ENCODE measurements around the gene SGCE.

Gene SGCE

GRCh38 chr7:94657771-94658693 is 2.1 kb upstream of the SGCE start:
- TF ChIP-seq, protein P1, sequence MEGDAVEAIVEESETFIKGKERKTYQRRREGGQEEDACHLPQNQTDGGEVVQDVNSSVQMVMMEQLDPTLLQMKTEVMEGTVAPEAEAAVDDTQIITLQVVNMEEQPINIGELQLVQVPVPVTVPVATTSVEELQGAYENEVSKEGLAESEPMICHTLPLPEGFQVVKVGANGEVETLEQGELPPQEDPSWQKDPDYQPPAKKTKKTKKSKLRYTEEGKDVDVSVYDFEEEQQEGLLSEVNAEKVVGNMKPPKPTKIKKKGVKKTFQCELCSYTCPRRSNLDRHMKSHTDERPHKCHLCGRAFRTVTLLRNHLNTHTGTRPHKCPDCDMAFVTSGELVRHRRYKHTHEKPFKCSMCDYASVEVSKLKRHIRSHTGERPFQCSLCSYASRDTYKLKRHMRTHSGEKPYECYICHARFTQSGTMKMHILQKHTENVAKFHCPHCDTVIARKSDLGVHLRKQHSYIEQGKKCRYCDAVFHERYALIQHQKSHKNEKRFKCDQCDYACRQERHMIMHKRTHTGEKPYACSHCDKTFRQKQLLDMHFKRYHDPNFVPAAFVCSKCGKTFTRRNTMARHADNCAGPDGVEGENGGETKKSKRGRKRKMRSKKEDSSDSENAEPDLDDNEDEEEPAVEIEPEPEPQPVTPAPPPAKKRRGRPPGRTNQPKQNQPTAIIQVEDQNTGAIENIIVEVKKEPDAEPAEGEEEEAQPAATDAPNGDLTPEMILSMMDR (IDR thresholded peaks at IDR 0.05; ENCODE audit: borderline replicate concordance, insufficient read depth, low read depth, low read length), result no peak
- peak overlapping the region; percentile 79 for H3K4me3 ChIP-seq (ENCODE audit: low read depth, low read length)

GRCh38 chr7:94656925-94657731 is 1.2 kb upstream of the SGCE start:
- TF ChIP-seq, protein P1 (IDR thresholded peaks at IDR 0.05; ENCODE audit: borderline replicate concordance, insufficient read depth, low read depth, low read length), result no peak
- peak overlapping the region; percentile 79 for H3K4me3 ChIP-seq (ENCODE audit: low read depth, low read length)

GRCh38 chr7:94656658-94656924 is 658 bp upstream of the SGCE start:
- peak overlapping the region; percentile 79 for H3K4me3 ChIP-seq (ENCODE audit: low read depth, low read length)
- TF ChIP-seq, protein P1 (IDR thresholded peaks at IDR 0.05; ENCODE audit: borderline replicate concordance, insufficient read depth, low read depth, low read length), result no peak

DNA sequence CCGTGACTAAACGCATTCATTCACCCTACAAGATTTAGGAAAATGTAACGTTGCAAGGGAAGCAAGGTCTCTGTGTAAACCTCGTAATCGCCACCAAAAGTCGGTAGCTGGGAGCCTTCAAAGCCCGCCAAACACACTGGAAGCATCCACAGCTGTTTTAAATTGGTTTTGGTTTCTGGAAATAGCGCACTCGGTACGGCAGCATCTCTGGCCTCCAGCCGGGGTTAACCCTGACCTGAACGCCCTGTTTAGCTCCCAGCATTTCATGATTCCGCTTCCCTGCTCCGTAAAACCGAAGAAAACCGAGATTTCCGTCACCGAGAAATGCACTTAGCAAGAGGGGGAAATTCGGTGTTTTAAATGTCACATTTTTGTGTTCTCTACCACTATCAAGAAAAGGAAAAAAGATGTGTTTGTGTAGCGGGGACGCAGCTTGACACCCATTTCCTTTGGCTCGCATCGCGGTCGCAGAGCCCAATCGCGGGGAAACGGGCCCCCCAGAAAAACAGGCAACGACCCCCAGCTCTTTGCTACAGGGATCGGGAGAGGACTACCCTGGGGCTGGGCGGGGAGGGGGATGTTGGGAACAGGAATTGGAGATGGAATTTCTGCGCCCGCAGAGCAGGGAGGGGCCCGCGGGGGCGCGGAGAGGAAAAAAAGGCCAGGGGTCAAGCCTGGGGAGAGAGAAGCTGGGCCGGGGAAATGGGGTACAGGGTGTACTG is 646 bp downstream of the SGCE start:
- H3K4me3 ChIP-seq (ENCODE audit: low read depth, low read length), result peak overlapping the region; percentile 79

DNA sequence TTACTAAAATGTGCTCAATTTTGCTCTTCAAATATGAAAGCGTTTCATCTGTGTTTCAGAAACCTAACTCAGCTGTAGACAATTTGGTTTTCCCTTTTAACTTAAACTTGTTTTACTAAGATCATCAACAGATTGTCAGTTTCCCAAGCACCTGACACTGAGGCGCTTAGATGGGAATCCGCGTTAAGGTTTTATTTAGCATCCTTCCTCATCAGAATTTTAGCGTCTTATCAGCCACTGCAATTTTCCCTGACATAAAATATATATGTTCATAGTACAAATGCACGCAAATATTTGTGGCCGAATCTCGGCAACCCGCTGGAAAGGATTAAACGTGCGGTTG is 1.2 kb downstream of the SGCE start:
- peak overlapping the region; percentile 79 for H3K4me3 ChIP-seq (ENCODE audit: low read depth, low read length)
- TF ChIP-seq, protein P1 (IDR thresholded peaks at IDR 0.05; ENCODE audit: borderline replicate concordance, insufficient read depth, low read depth, low read length), result no peak

More for the DNA sequence above, 646 bp downstream of the SGCE start:
- TF ChIP-seq, protein P1 (IDR thresholded peaks at IDR 0.05; ENCODE audit: borderline replicate concordance, insufficient read depth, low read depth, low read length), result no peak

DNA sequence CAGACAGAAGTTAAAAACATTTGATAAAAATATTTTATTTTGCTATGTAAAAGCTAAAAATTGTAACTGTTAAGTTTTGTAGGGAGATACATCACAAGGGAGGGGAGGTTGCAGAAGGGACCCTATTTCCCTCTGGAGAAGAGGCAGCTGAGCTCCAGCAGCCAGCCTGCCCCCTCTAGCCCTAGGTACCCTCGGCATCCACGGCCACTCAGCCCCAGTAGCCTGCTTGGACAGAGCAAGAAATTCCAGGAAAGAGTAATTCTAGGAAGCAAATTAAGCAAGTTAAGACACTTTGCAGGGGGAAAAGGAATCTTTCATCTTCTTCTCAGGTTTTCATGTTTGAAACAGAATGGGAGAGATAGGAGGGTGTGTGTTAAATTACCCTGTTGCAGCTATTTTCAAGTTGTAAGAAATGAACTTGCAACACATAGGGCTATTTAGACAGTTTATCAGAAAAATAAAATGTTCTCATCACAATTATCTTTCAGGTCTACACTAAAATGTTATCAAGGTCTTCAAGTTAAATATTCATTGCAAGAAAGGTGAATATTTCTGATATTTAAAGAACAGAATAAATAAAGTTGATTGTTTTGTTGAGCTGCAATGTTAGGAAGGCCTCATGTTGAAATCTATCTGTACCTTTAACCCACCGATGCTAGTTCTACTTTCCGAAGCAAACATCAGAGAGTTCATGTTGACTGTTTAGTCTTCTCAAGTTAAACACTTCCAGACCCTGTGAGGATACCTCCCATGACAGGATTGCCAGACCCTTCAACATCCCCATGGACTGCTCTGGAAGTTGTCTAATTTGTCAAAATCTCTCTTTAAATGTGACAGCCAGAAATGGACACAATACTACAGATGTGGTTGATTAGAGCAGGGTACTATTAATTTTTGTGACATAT is 5.5 kb downstream of the SGCE start:
- TF ChIP-seq, protein P1 (IDR thresholded peaks at IDR 0.05; ENCODE audit: borderline replicate concordance, insufficient read depth, low read depth, low read length), result no peak
- no peak overlapping the region for H3K4me3 ChIP-seq (ENCODE audit: low read depth, low read length)
